ENCODE measurements around the gene KTN1. TPM values are rescaled to one million over a fixed set of nuclear protein-coding genes. Genes with fewer than 3 reads are reported as not detected.

The KTN1 gene
- polyA plus RNA-seq, 2 donors = 45.8 to 63.1 TPM

DNA sequence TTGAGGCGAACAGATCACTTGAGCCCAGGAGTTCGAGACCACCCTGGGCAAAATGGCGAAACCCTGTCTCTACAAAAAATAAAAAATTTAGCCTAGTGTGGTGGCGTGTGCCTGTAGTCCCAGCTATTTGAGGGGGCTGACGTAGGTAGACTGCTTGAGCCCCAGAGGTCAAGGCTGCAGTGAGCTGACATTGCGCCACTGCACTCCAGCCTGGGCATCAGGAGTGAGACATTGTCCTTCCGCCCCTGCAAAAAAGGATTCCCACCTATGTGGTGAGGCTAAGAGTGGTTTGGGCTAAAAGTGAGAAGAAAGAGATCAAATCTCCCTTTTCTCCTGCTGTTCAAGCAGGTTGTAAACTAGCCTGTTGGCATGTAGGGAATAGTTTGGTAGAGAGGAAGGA is 5.0 kb upstream of the KTN1 start:
- no peak overlapping the region for H3K4me3 ChIP-seq (ENCODE audit: low read depth in 1 of 2, low read length in 2 of 2)
- H3K9me3 ChIP-seq (ENCODE audit: control insufficient read depth in 2 of 2, insufficient read depth in 1 of 2, low read depth in 1 of 2, low read length in 1 of 2) = no peaks in the 10 kb centered on the region
- H3K27me3 ChIP-seq (ENCODE audit: control insufficient read depth in 1 of 2, insufficient read depth in 2 of 2, low read length in 2 of 2) = no peaks in the 10 kb centered on the region
- H3K27ac ChIP-seq (ENCODE audit: low read depth in 2 of 2, low read length in 1 of 2) = no peak overlapping the region
- no peaks in the 10 kb centered on the region for H3K4me1 ChIP-seq (ENCODE audit: control insufficient read depth in 2 of 2, insufficient read depth in 2 of 2, low read length in 1 of 2)
- no peaks in the 10 kb centered on the region for H3K36me3 ChIP-seq (ENCODE audit: control insufficient read depth in 2 of 2, insufficient read depth in 2 of 2, low read length in 1 of 2)
- 87 to 97% methylated on average over 7 of the region's 7 CpGs for WGBS, 2 donors

DNA sequence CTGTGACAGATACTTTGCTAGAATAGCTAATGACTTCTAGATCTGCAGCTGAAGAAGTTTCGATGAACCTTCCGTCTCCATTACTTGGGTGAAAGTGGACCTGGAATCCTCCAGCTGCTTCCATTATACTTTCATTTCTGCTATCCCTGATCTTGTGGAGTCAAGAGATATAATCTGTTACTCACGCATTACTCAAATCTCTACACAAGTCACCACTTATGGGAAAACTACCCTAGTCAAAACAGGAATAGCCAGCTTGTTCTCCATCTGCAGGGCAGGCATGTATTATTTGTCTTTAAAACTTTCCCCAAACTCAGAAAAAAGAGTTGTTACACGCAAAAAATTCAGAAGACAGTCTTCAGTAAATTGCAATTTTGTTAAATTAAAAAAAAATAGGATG is 2.8 kb upstream of the KTN1 start:
- H3K27ac ChIP-seq (ENCODE audit: low read depth in 2 of 2, low read length in 1 of 2) = no peak overlapping the region
- no peak overlapping the region for H3K4me3 ChIP-seq (ENCODE audit: low read depth in 1 of 2, low read length in 2 of 2)
- H3K36me3 ChIP-seq (ENCODE audit: control insufficient read depth in 2 of 2, insufficient read depth in 2 of 2, low read length in 1 of 2) = no peaks in the 10 kb centered on the region
- no peaks in the 10 kb centered on the region for H3K4me1 ChIP-seq (ENCODE audit: control insufficient read depth in 2 of 2, insufficient read depth in 2 of 2, low read length in 1 of 2)
- H3K27me3 ChIP-seq (ENCODE audit: control insufficient read depth in 1 of 2, insufficient read depth in 2 of 2, low read length in 2 of 2) = no peaks in the 10 kb centered on the region
- H3K9me3 ChIP-seq (ENCODE audit: control insufficient read depth in 2 of 2, insufficient read depth in 1 of 2, low read depth in 1 of 2, low read length in 1 of 2) = no peaks in the 10 kb centered on the region
- 84 to 91% methylated on average over 4 of the region's 4 CpGs for WGBS, 2 donors

DNA sequence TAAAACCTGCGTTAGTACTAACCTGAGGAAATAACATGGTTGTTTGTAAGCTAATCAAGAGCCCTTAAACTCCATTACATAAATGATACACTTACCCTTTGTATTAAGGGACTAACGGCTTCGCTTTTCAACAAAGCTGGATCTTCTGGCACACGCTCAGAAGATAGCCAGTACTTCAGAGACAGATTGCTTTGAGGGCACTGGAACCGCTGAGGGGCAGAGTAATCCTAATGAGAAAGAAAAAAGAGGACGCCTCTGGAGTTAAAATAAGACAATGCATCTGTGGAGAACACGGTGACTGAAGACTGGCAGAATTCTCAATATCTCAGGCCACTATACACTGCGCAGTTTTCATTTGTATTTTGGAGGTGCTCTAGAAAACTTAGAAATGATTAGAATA is 1.5 kb upstream of the KTN1 start:
- Histone ChIP-seq H3K4me3 (ENCODE audit: low read depth in 1 of 2, low read length in 2 of 2) (no peak overlapping the region), H3K27ac (ENCODE audit: low read depth in 2 of 2, low read length in 1 of 2) (peak overlapping the region in 1 of 2 donors; percentile 9), H3K4me1 (ENCODE audit: control insufficient read depth in 2 of 2, insufficient read depth in 2 of 2, low read length in 1 of 2) (no peaks in the 10 kb centered on the region), H3K27me3 (ENCODE audit: control insufficient read depth in 1 of 2, insufficient read depth in 2 of 2, low read length in 2 of 2) (no peaks in the 10 kb centered on the region), H3K36me3 (ENCODE audit: control insufficient read depth in 2 of 2, insufficient read depth in 2 of 2, low read length in 1 of 2) (no peaks in the 10 kb centered on the region), H3K9me3 (ENCODE audit: control insufficient read depth in 2 of 2, insufficient read depth in 1 of 2, low read depth in 1 of 2, low read length in 1 of 2) (no peaks in the 10 kb centered on the region)
- 69 to 72% methylated on average over 8 of the region's 8 CpGs for WGBS, 2 donors

- 0 to 1% methylated on average over 63 to 84 of the region's 84 CpGs for WGBS, 2 donors
- peak overlapping the region; percentile 89 to 98 for H3K4me3 ChIP-seq (ENCODE audit: low read depth in 1 of 2, low read length in 2 of 2)
- peak overlapping the region; percentile 92 to 95 for H3K27ac ChIP-seq (ENCODE audit: low read depth in 2 of 2, low read length in 1 of 2)
- no peaks in the 10 kb centered on the region for H3K4me1 ChIP-seq (ENCODE audit: control insufficient read depth in 2 of 2, insufficient read depth in 2 of 2, low read length in 1 of 2)
- H3K9me3 ChIP-seq (ENCODE audit: control insufficient read depth in 2 of 2, insufficient read depth in 1 of 2, low read depth in 1 of 2, low read length in 1 of 2) = no peaks in the 10 kb centered on the region
- H3K27me3 ChIP-seq (ENCODE audit: control insufficient read depth in 1 of 2, insufficient read depth in 2 of 2, low read length in 2 of 2) = no peaks in the 10 kb centered on the region
- H3K36me3 ChIP-seq (ENCODE audit: control insufficient read depth in 2 of 2, insufficient read depth in 2 of 2, low read length in 1 of 2) = no peaks in the 10 kb centered on the region
These were observed 699 bp downstream of the KTN1 start for GRCh38 chr14:55580470-55581341.

DNA sequence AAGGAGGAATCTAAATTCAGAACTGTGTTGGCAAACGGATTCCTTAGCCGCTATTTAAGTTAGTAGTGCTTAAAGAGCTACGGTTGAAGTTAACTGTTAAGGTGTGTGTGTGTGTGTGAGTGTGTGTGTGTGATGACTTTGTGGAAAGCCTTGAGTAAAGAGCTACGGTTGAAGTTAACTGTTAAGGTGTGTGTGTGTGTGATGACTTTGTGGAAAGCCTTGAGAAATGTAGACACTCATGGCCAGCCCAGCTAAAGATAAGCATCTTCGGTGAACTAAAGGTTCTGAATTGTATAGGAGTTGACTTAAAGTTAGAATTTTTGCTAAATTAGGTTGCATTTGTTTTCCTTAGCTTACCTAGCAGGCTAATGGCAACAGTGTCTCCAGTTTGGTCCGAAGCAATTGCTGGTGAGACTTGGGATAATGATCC is 1.4 kb downstream of the KTN1 start:
- Histone ChIP-seq H3K36me3 (ENCODE audit: control insufficient read depth in 2 of 2, insufficient read depth in 2 of 2, low read length in 1 of 2) (no peaks in the 10 kb centered on the region), H3K9me3 (ENCODE audit: control insufficient read depth in 2 of 2, insufficient read depth in 1 of 2, low read depth in 1 of 2, low read length in 1 of 2) (no peaks in the 10 kb centered on the region), H3K27ac (ENCODE audit: low read depth in 2 of 2, low read length in 1 of 2) (peak overlapping the region; percentile 14 to 92), H3K27me3 (ENCODE audit: control insufficient read depth in 1 of 2, insufficient read depth in 2 of 2, low read length in 2 of 2) (no peaks in the 10 kb centered on the region), H3K4me3 (ENCODE audit: low read depth in 1 of 2, low read length in 2 of 2) (peak overlapping the region; percentile 89 to 98), H3K4me1 (ENCODE audit: control insufficient read depth in 2 of 2, insufficient read depth in 2 of 2, low read length in 1 of 2) (no peaks in the 10 kb centered on the region)
- WGBS, 2 donors = 18 to 23% methylated on average over 6 of the region's 6 CpGs

DNA sequence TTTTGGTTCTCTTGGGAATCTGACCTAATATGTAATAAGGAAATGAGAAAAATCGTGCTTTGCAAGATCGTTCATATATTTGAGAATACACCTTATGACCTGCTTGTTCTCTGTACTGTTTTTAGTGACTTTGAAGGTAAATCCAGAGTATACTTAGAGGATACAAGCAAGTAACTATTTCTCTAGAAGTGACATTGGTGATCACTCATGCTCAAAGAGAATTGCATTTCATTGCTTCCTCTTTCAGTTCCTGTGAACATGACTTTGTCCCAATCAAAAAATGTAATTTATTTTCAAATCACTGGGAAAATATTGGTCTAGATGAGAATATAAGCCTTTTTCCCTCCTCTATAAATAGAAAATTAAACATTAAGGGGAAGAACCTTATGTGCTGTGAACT is 2.7 kb downstream of the KTN1 start:
- Histone ChIP-seq H3K27me3 (ENCODE audit: control insufficient read depth in 1 of 2, insufficient read depth in 2 of 2, low read length in 2 of 2) (no peaks in the 10 kb centered on the region), H3K36me3 (ENCODE audit: control insufficient read depth in 2 of 2, insufficient read depth in 2 of 2, low read length in 1 of 2) (no peaks in the 10 kb centered on the region), H3K9me3 (ENCODE audit: control insufficient read depth in 2 of 2, insufficient read depth in 1 of 2, low read depth in 1 of 2, low read length in 1 of 2) (no peaks in the 10 kb centered on the region), H3K4me1 (ENCODE audit: control insufficient read depth in 2 of 2, insufficient read depth in 2 of 2, low read length in 1 of 2) (no peaks in the 10 kb centered on the region), H3K4me3 (ENCODE audit: low read depth in 1 of 2, low read length in 2 of 2) (no peak overlapping the region), H3K27ac (ENCODE audit: low read depth in 2 of 2, low read length in 1 of 2) (no peak overlapping the region)
- 38 to 52% methylated on average over 2 of the region's 2 CpGs for WGBS, 2 donors

- H3K4me1 ChIP-seq (ENCODE audit: control insufficient read depth in 2 of 2, insufficient read depth in 2 of 2, low read length in 1 of 2) = no peaks in the 10 kb centered on the region
- H3K27ac ChIP-seq (ENCODE audit: low read depth in 2 of 2, low read length in 1 of 2) = no peak overlapping the region
- no peaks in the 10 kb centered on the region for H3K9me3 ChIP-seq (ENCODE audit: control insufficient read depth in 2 of 2, insufficient read depth in 1 of 2, low read depth in 1 of 2, low read length in 1 of 2)
- H3K27me3 ChIP-seq (ENCODE audit: control insufficient read depth in 1 of 2, insufficient read depth in 2 of 2, low read length in 2 of 2) = no peaks in the 10 kb centered on the region
- H3K4me3 ChIP-seq (ENCODE audit: low read depth in 1 of 2, low read length in 2 of 2) = no peak overlapping the region
- 47 to 51% methylated on average over 2 of the region's 2 CpGs for WGBS, 2 donors
- H3K36me3 ChIP-seq (ENCODE audit: control insufficient read depth in 2 of 2, insufficient read depth in 2 of 2, low read length in 1 of 2) = no peaks in the 10 kb centered on the region
These were observed 4.0 kb downstream of the KTN1 start for GRCh38 chr14:55583942-55584468.

GRCh38 chr14:55585854-55586253 is 5.8 kb downstream of the KTN1 start:
- Histone ChIP-seq H3K27me3 (ENCODE audit: control insufficient read depth in 1 of 2, insufficient read depth in 2 of 2, low read length in 2 of 2) (no peaks in the 10 kb centered on the region), H3K4me3 (ENCODE audit: low read depth in 1 of 2, low read length in 2 of 2) (no peak overlapping the region), H3K27ac (ENCODE audit: low read depth in 2 of 2, low read length in 1 of 2) (no peak overlapping the region), H3K9me3 (ENCODE audit: control insufficient read depth in 2 of 2, insufficient read depth in 1 of 2, low read depth in 1 of 2, low read length in 1 of 2) (no peaks in the 10 kb centered on the region), H3K4me1 (ENCODE audit: control insufficient read depth in 2 of 2, insufficient read depth in 2 of 2, low read length in 1 of 2) (no peaks in the 10 kb centered on the region), H3K36me3 (ENCODE audit: control insufficient read depth in 2 of 2, insufficient read depth in 2 of 2, low read length in 1 of 2) (no peaks in the 10 kb centered on the region)
- 39 to 44% methylated on average over 2 of the region's 2 CpGs for WGBS, 2 donors

DNA sequence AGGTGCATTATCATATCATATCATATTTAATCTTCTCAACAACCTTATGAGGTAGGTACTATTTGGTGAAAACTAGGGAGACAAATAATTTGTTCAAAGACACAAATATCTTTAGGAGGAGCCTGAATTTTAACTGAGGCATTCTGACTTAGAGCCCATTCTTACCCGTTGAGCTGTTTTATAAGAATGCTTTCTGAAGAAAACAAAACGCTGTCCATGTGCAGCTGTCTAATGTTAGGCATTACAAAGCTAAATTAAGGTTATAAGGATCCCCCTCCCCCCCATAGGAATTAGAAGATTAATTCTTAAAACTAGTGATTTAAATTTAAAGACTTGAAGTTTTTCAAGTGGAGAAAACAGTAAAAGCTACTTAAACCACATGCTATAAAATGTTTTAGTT is 6.4 kb downstream of the KTN1 start:
- Histone ChIP-seq H3K27me3 (ENCODE audit: control insufficient read depth in 1 of 2, insufficient read depth in 2 of 2, low read length in 2 of 2) (no peaks in the 10 kb centered on the region), H3K27ac (ENCODE audit: low read depth in 2 of 2, low read length in 1 of 2) (no peak overlapping the region), H3K9me3 (ENCODE audit: control insufficient read depth in 2 of 2, insufficient read depth in 1 of 2, low read depth in 1 of 2, low read length in 1 of 2) (no peaks in the 10 kb centered on the region), H3K4me3 (ENCODE audit: low read depth in 1 of 2, low read length in 2 of 2) (no peak overlapping the region), H3K4me1 (ENCODE audit: control insufficient read depth in 2 of 2, insufficient read depth in 2 of 2, low read length in 1 of 2) (no peaks in the 10 kb centered on the region), H3K36me3 (ENCODE audit: control insufficient read depth in 2 of 2, insufficient read depth in 2 of 2, low read length in 1 of 2) (no peaks in the 10 kb centered on the region)
- WGBS, 2 donors = 63 to 69% methylated on average over 2 of the region's 2 CpGs

DNA sequence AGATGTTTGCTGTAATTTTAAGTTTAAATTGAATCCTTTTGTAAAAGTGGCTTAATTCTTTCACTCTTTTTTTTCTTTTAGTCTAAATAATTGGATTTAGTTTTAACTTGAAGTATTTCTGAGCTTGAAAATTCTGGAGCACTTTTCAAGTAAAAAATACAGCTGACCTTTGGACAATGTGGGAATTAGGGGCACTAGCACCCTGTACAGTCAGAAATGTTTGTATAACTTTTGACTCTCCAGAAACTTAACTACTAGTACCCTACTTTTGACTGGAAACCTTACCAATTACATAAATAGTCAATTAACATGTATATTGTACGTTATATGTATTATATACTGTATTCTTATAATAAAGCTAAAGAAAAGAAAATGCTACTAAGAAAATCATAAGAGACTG is 7.8 kb downstream of the KTN1 start:
- WGBS, 2 donors = 68 to 80% methylated on average over 1 of the region's 1 CpG
- no peaks in the 10 kb centered on the region for H3K4me1 ChIP-seq (ENCODE audit: control insufficient read depth in 2 of 2, insufficient read depth in 2 of 2, low read length in 1 of 2)

More for the DNA sequence above, 7.8 kb downstream of the KTN1 start:
- Histone ChIP-seq H3K36me3 (ENCODE audit: control insufficient read depth in 2 of 2, insufficient read depth in 2 of 2, low read length in 1 of 2) (no peaks in the 10 kb centered on the region), H3K9me3 (ENCODE audit: control insufficient read depth in 2 of 2, insufficient read depth in 1 of 2, low read depth in 1 of 2, low read length in 1 of 2) (no peaks in the 10 kb centered on the region), H3K4me3 (ENCODE audit: low read depth in 1 of 2, low read length in 2 of 2) (no peak overlapping the region), H3K27ac (ENCODE audit: low read depth in 2 of 2, low read length in 1 of 2) (no peak overlapping the region), H3K27me3 (ENCODE audit: control insufficient read depth in 1 of 2, insufficient read depth in 2 of 2, low read length in 2 of 2) (no peaks in the 10 kb centered on the region)

All from esophagus (tissue), 2 donors.